GM18873 (cell line): Measurements from ENCODE around the gene GRIP1.

Experiments
- ATAC-seq: cut with Tn5 transposase; IDR thresholded peaks from one replicate; pipeline ENCODE4 v1.9.1; 2021; ENCODE audit warnings: mild to moderate bottlenecking, moderate library complexity, moderate number of reproducible peaks; ENCODE audit not compliant: unreplicated experiment, low FRiP score

The GRIP1 gene

GRCh38 chr12:66491853-66492252, 187.0 kb downstream of the GRIP1 start:
- no peak for ATAC-seq

DNA sequence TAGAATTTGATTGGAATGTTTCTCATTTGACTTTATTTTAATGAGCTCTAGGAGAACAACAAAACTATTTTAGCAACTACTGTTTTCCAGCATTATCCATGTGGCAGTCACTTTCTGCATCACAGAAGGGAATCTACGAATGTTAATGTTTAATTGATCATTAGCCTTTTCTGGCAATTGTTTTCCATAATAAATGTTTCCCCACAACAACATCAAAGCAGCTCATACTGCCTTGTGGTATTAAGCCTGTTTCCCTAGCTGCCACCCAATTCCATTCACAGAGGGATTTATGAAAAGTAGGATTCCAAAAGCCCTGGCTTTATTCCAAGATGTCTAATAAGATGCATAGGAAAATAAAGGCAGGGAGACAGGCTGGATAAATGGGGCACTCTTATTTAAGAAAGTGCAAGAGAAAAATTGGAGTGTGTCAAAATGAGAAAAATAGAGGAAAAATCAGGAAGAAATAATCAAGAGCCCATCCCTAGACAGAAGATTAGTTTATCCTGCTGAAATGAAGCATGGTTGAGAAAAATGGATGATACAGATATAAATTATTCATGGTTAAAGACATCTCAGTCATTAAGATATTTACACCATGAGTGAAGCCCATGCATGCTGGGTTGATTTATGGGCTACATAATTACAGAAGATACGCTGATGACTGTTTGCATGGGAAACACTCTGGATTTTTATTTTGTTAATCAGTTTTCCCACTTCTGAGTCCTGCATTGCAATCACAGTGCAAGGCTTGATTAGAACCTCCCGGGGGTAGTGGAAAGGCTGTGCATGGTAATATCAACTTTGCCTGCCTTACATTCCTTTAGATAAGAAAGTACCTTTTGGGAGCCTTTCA, 196.3 kb downstream of the GRIP1 start:
- no peak for ATAC-seq

GRCh38 chr12:66467932-66468331, 210.9 kb downstream of the GRIP1 start:
- ATAC-seq: no peak

DNA sequence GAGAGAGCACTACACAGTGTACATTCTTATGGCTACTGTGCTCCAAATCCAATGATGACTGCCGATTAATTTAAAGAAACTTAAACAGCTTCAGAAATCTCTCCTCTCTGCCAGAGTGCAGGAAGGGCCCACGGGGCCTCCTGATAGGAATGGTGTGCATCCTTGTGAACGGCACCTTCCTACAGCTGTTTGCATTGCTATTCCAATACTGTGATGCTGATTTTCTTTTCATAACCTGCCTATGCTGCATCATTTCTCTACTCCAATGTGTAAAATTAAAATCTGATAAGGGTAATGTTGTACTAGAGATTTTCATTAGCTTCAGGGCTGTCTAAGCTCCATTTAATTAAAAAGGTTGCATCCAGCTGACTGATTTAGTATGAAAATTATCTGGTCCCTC, 217.5 kb downstream of the GRIP1 start:
- no peak for ATAC-seq

DNA sequence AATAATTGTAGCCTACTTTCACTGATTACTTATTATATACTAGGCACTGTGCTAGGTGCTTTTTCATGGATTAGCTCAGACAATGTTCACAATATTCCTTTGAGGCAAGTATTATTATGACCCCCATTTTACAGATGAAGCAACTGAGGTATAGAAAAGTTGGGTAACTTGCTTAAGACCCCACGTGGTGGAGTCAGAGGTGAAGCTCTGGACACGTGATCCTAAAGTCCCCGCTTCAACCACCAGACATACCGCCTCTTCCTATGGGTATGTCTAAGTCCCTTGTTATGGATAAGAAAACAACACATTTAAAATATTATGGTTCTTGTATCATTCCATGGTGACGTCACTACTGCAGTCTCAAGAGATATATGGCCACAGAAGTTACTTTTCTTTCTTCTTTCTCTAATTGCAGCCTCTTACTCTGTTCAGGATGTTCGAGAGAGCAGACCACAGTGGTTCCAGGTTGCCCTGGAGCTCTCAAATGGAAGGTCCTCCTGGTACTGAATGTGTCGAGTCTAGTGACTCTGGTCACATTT, 218.9 kb downstream of the GRIP1 start:
- no peak for ATAC-seq

DNA sequence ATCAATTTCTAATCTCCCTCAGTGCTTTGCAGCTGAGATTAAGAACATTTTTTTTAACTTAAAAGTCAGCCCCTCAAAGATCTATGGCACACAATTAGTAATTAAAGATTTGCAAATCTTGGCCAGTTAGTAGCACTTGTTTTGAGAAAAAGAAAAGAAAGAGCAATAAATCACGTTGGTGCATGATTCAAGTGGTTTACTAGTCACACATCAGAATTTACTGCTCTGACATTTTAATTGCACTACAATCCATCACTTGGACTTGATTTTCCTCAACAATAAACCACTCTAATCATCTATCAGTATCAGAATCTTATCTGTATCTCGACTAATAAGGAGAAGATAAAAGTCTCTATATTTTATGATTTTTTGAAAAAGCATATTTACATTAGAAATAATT, 222.3 kb downstream of the GRIP1 start:
- ATAC-seq: no peak

DNA sequence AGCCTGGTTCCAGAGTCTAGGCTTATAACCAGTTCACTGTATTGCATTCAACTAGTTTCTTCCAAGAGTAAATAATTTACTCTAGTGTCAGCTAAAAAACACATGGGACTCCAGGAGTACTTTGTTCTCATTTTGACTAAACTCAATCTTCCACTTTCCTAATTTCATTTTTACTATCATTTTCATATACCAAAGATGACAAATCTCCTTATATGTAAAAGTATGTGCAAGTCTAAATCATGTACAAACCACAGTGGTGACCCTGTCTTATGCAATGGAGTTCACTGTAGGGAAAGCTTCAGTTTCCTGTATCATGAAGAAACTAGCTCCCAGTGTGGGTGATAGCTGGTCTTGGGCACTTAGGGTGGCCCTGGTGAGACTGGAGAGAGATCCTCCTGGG, 225.0 kb downstream of the GRIP1 start:
- ATAC-seq: peak; percentile 87

- ATAC-seq: no peak
Measured at GRCh38 chr12:66453120-66453519, 225.8 kb downstream of the GRIP1 start.

DNA sequence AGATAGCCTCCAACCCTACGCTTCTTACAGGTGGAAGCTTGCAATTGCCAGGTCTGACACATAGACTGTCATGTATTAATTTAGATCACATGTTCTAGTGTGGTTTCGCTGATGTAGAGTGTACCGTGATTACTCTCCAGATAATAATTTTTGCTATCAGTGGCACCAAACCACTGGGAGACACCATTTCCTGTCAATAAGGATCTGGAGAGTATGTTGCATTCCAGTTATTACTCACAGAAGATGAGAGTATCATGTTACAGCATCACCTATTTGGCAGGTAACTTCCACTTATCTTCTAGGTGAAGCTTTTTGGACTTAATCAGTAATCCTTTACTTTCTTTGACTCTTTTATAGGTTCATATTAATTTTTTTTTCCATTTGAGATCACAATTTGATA, 229.3 kb downstream of the GRIP1 start:
- ATAC-seq: no peak

- no peak for ATAC-seq
Measured at GRCh38 chr12:66447643-66448042, 231.2 kb downstream of the GRIP1 start.

DNA sequence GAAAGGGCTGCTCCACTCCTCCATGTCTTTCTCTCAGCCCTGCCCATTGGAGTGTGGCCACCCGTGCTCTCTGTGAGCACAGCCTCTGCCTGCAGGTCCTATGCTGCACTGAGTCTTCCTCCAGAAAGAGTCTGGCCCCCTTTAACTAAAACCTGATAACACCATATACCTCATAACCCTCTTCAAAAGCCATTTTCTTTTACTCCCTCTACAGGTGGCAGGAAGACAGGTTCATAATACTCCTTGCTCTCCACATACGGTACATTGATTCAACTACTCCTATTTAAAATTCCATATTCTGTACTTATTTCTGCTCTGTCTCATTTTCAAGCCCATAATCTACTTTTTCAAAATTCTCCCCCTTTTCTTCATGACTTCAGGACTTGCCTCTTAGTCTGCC, 232.6 kb downstream of the GRIP1 start:
- ATAC-seq: no peak

- no peak for ATAC-seq
Measured at GRCh38 chr12:66441905-66442559, 236.8 kb downstream of the GRIP1 start.

DNA sequence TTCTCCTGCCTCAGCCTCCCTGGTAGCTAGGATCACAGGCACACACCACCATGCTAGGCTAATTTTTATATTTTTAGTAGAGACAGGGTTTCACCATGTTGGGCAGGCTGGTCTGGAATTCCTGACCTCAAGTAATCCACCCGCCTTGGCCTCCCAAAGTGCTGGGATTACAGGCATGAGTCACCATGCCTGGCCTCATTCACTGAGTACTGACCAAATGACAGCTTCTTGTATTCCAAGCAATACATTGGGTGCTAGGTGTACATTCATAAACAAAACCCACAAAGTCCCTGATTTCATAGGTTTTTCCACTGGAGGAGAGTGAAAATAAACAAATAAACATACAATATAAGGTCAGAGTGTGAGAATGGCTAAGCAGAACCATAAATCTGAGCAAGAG, 240.3 kb downstream of the GRIP1 start:
- ATAC-seq: no peak

DNA sequence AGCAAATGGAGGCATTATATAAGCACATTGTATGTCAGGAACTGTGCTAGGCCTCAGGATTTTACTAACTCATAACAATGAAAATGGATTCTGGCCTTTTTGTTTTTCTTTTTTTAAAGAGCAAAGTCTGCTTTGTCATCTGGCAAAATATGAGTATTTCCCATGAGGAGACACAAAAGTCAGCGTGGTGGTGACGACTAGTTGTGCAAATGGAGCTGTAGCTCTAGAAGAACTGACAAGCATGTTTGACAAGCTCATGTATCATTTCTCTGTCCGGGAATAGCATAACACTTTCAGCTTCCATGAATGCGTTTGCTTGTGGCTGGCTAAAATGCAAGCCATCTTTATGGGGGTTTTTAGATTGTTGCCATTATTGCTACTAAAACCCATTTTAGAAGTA, 248.8 kb downstream of the GRIP1 start:
- ATAC-seq: no peak

- no peak for ATAC-seq
Measured at GRCh38 chr12:66428870-66429269, 250.0 kb downstream of the GRIP1 start.

DNA sequence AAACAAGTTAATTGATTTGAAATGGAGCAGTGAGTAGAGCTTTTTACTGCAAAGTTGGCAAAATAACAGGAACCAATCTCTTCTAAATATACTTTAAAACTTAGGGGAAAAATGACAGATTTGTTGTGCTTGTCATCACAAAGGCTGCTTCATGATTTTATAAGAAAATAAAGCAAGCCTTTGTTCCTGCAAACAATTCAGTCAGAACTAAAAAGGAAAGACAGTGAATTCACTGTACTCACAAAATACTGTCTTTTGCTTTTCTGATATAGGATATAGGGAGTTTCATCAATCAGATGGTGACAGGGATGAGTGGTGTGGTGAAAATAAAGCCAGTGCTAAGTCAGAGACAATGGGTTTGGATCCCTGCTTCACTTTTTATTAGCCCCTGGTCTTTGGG, 250.6 kb downstream of the GRIP1 start:
- no peak for ATAC-seq

GRCh38 chr12:66426696-66427095, 252.2 kb downstream of the GRIP1 start:
- ATAC-seq: no peak

- no peak for ATAC-seq
Measured at GRCh38 chr12:66423266-66423665, 255.6 kb downstream of the GRIP1 start.

DNA sequence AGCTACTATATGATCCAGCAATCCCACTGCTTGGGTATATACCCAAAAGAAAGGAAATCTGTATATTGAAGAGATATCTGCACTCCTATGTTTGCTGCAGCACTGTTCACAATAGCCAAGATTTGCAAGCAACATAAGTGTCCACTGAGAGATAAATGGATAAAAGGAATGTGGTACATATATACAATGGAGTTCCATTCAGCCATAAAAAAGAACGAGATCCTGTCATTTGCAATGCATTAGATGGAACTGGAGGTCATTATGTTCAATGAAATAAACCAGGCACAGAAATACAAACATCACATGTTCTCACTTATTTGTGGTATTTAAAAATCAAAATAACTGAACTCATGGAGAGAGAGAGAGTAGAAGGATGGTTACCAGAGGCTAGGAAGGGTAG, 260.0 kb downstream of the GRIP1 start:
- ATAC-seq: no peak

DNA sequence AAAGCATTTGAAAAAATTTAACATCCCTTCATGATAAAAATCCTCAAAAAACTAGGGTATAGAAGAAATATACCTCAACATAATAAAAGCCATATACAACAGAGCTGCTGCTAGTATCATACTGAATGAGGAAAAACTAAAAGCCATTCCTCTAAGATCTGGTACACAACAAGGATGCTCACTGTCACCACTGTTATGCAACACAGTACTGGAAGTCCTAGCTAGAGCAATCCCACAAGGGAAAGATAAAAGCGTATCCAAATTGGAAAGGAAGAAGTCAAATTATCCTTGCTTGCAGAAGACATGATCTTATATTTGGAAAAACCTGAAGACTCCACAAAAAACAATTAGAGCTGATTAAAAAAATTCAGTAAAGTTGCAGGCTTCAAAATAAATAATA, 261.7 kb downstream of the GRIP1 start:
- ATAC-seq: no peak

DNA sequence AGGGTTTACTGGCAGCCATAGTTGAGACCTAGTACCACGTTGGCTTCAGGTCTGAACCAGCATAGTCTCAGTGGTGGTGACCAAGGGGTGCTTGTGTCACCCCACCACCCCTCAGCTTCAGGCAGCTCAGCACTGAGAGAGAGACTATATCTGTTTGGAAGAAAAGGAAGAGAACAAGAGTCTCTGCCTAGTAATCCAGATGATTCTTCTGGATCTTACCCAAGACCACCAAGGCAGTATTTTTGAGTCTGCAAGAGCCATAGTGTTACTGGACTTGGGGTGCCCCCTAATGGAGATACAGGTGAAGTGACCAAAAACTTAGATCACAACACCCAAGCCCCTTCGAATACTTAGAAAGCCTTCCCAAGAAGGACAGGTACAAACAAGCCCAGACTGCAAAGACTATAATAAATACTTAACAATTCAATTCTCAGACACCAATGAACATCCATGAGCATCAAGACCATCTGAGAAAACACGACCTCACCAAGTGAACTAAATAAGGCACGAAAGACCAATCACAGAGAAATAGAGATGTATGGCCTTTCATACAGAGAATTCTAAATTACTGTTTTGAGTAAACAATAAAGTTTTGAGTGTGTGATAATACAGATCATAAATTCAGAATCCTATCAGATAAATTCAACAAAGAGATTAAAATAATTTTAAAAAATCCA, 269.5 kb downstream of the GRIP1 start:
- peak; percentile 53 for ATAC-seq
